ENCODE data around the gene PCSK4.

Gene PCSK4

GRCh38 chr19:1526979-1527649 is 37.0 kb upstream of the PCSK4 start:
- no peaks in the 10 kb centered on the region; the same call in 1 of the 2 replicates for H3K27me3 ChIP-seq (replicated peaks; ENCODE audit: control insufficient read depth, insufficient read depth, low read length)
- no peak overlapping the region for H3K4me3 ChIP-seq (replicated peaks; ENCODE audit: low read depth, low read length)
- H3K36me3 ChIP-seq (ENCODE audit: control insufficient read depth, insufficient read depth, low read length) = no peaks in the 10 kb centered on the region
- TF ChIP-seq, protein P1, sequence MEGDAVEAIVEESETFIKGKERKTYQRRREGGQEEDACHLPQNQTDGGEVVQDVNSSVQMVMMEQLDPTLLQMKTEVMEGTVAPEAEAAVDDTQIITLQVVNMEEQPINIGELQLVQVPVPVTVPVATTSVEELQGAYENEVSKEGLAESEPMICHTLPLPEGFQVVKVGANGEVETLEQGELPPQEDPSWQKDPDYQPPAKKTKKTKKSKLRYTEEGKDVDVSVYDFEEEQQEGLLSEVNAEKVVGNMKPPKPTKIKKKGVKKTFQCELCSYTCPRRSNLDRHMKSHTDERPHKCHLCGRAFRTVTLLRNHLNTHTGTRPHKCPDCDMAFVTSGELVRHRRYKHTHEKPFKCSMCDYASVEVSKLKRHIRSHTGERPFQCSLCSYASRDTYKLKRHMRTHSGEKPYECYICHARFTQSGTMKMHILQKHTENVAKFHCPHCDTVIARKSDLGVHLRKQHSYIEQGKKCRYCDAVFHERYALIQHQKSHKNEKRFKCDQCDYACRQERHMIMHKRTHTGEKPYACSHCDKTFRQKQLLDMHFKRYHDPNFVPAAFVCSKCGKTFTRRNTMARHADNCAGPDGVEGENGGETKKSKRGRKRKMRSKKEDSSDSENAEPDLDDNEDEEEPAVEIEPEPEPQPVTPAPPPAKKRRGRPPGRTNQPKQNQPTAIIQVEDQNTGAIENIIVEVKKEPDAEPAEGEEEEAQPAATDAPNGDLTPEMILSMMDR (IDR thresholded peaks at IDR 0.05; ENCODE audit: insufficient read depth, low read length, poor library complexity, severe bottlenecking) = no peak
- no peak for DNase-seq (ENCODE audit: extremely low read depth, insufficient read length)

DNA sequence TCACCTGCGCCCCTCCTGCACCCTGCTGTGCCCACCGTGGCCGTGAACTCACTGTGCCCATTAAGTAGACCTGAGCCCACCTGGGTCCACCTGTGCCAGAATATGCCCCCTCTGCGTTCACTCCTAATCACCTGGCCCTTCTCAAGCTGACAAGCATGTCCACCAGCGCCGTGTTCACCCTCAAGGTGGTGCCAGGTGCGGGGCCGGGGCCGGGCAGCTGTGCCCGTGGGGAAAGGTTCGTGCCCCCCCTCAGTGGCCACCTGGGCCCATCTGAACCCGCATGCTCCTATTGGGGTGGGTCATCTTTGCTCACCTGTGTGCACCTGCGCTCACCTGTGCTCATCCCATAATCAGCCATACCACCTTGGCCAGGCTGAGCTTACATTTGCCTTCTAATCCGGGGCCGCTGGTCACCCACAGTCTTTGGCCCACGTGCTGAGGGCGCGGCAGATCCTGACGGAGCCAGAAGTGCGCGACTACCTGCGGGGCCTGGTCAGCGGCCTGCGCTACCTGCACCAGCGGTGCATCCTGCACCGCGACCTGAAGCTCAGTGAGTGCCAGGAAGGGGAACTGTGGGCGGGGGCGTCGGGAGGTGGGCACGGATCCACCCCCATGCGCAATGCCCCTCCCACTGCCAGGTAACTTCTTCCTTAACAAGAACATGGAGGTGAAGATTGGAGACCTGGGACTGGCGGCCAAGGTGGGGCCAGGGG is 36.1 kb upstream of the PCSK4 start:
- no peak for DNase-seq (ENCODE audit: extremely low read depth, insufficient read length)
- TF ChIP-seq, protein P1 (IDR thresholded peaks at IDR 0.05; ENCODE audit: insufficient read depth, low read length, poor library complexity, severe bottlenecking) = no peak
- no peak overlapping the region for H3K4me3 ChIP-seq (replicated peaks; ENCODE audit: low read depth, low read length)
- H3K27me3 ChIP-seq (replicated peaks; ENCODE audit: control insufficient read depth, insufficient read depth, low read length) = no peaks in the 10 kb centered on the region; the same call in 1 of the 2 replicates
- no peaks in the 10 kb centered on the region for H3K36me3 ChIP-seq (ENCODE audit: control insufficient read depth, insufficient read depth, low read length)

DNA sequence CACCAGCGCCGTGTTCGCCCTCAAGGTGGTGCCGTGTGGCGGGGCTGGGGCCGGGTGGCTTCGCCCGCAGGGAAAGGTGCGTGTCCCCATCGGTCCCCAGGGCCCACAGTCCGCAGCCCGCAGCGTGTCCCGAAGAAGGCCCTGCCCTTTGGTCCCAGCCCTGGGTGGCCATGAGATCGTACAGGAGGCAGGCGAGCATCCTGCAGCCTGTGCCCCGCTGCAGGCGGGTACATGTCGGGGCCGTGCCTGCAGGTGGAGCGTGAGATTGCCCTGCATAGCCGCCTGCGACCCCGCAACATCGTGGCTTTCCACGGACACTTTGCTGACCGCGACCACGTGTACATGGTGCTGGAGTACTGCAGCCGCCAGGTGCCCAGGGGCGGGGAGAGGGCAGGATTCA is 35.2 kb upstream of the PCSK4 start:
- TF ChIP-seq, protein P1 (IDR thresholded peaks at IDR 0.05; ENCODE audit: insufficient read depth, low read length, poor library complexity, severe bottlenecking) = no peak
- H3K27me3 ChIP-seq (replicated peaks; ENCODE audit: control insufficient read depth, insufficient read depth, low read length) = no peaks in the 10 kb centered on the region; the same call in 1 of the 2 replicates

DNA sequence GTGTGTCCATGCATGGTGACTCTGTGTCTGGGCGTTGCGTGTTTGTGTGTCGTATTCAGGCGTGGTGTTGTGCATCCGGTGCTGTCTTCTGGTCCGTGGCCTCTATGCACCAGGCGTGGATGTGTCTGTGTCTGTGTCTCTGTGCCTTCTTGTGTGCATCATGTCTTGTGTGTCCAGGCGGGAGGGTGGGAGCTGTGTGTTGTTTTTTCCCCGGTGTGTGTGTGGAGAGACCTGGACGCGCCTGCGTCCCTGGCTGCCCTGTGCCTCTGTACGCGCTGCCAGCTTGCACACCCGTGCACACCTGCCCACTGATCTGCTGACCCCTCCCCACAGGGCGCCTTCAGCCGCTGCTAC is 34.8 kb upstream of the PCSK4 start:
- H3K4me3 ChIP-seq (replicated peaks; ENCODE audit: low read depth, low read length) = no peak overlapping the region
- H3K27me3 ChIP-seq (replicated peaks; ENCODE audit: control insufficient read depth, insufficient read depth, low read length) = no peaks in the 10 kb centered on the region; the same call in 1 of the 2 replicates
- DNase-seq (ENCODE audit: extremely low read depth, insufficient read length) = no peak
- no peaks in the 10 kb centered on the region for H3K36me3 ChIP-seq (ENCODE audit: control insufficient read depth, insufficient read depth, low read length)
- TF ChIP-seq, protein P1 (IDR thresholded peaks at IDR 0.05; ENCODE audit: insufficient read depth, low read length, poor library complexity, severe bottlenecking) = no peak

More for the DNA sequence above, 35.2 kb upstream of the PCSK4 start:
- DNase-seq (ENCODE audit: extremely low read depth, insufficient read length) = no peak
- Histone ChIP-seq H3K36me3 (ENCODE audit: control insufficient read depth, insufficient read depth, low read length) (no peaks in the 10 kb centered on the region), H3K4me3 (replicated peaks; ENCODE audit: low read depth, low read length) (no peak overlapping the region)

- no peak for DNase-seq (ENCODE audit: extremely low read depth, insufficient read length)
- TF ChIP-seq, protein P1 (IDR thresholded peaks at IDR 0.05; ENCODE audit: insufficient read depth, low read length, poor library complexity, severe bottlenecking) = no peak
- no peak overlapping the region for H3K4me3 ChIP-seq (replicated peaks; ENCODE audit: low read depth, low read length)
- H3K36me3 ChIP-seq (ENCODE audit: control insufficient read depth, insufficient read depth, low read length) = no peaks in the 10 kb centered on the region
- H3K27me3 ChIP-seq (replicated peaks; ENCODE audit: control insufficient read depth, insufficient read depth, low read length) = no peaks in the 10 kb centered on the region; the same call in 1 of the 2 replicates
Observed at GRCh38 chr19:1524287-1524971, 34.3 kb upstream of the PCSK4 start.

All from GM06990 (cell line).